ENCODE data around the gene SCGB1D2. TPM values are rescaled to one million over a fixed set of nuclear protein-coding genes. Genes with fewer than 3 reads are reported as not detected.
"Not testable (repeated sequence)": the region's sequence is repeated elsewhere in the genome, so short reads cannot be mapped to it uniquely, and the experiment has no call there.

The SCGB1D2 gene, protein sequence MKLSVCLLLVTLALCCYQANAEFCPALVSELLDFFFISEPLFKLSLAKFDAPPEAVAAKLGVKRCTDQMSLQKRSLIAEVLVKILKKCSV
- total RNA-seq (not detected), polyA plus RNA-seq (not detected)
- long read RNA-seq, donor 1 = 0 reads
- long read RNA-seq, donor 2 = 0 reads
- long read RNA-seq, donor 3 = 0 reads
- long read RNA-seq, donor 4 = 0 reads
- long read RNA-seq, donor 5 = 0 reads

DNA sequence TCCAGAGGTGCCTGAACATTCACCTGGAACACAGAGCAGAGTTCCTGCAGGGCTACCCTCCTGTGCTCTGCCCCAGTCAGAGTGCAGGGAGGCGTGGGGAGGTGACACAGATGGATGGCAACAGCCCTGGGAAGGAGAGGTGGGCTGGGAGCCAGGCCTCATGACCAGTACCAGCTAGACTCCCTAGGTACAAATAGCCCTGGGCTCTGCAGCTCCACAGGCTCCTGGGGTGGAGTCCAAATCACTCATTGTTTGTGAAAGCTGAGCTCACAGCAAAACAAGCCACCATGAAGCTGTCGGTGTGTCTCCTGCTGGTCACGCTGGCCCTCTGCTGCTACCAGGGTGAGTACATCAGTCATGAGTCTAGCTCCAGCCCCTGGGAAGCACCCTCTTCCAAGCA lies at the start of gene SCGB1D2:
SCGB1D2 (plus strand) TSS at position 219 of the 400 bp plus-strand sequence; CDS start at position 288, 69 bp downstream.
- DNase-seq (no peak), ATAC-seq (ENCODE audit: insufficient read depth, low FRiP score) (no peak)
- no peak for TF ChIP-seq CTCF (IDR thresholded peaks at IDR 0.05; ENCODE audit: control extremely low read depth, extremely low read depth)
- Histone ChIP-seq H3K27ac (ENCODE audit: low read depth in 1 of 2, low read length in 1 of 2) (no peak within 1 kb of the TSS), H3K9me3 (ENCODE audit: control insufficient read depth in 4 of 4, insufficient read depth in 3 of 4, low read length in 3 of 4) (peaks cover 0 to 5% (median 0%) of the 10 kb centered on the region in 4 donors), H3K4me3 (no peak within 1 kb of the TSS), H3K4me1 (ENCODE audit: control insufficient read depth in 5 of 5, insufficient read depth in 5 of 5, low read length in 5 of 5) (no peaks in the 10 kb centered on the region), H3K27me3 (ENCODE audit: control insufficient read depth in 3 of 3, insufficient read depth in 3 of 3, low read length in 2 of 3) (peaks cover 0 to 9% (median 0%) of the 10 kb centered on the region in 3 donors), H3K9ac (ENCODE audit: insufficient read depth in 1 of 2, low read length in 2 of 2) (no peak within 1 kb of the TSS), H3K36me3 (ENCODE audit: control insufficient read depth in 4 of 4, insufficient read depth in 4 of 4, low read length in 4 of 4) (no peaks in the 10 kb centered on the region)
- 22 to 24% methylated on average over 3 of the region's 3 CpGs for WGBS, 2 donors

- DNase-seq (peak in 2 of 3 donors; percentile 13 to 23), ATAC-seq (ENCODE audit: insufficient read depth, low FRiP score) (no peak)
- H3K36me3 ChIP-seq (ENCODE audit: control insufficient read depth in 4 of 4, insufficient read depth in 4 of 4, low read length in 4 of 4) = no peaks in the 10 kb centered on the region
- no peak for TF ChIP-seq CTCF (IDR thresholded peaks at IDR 0.05; ENCODE audit: control extremely low read depth, extremely low read depth)
- WGBS, 2 donors = 67 to 73% methylated on average over 4 of the region's 4 CpGs
- H3K4me3 ChIP-seq = no peak overlapping the region
- H3K4me1 ChIP-seq (ENCODE audit: control insufficient read depth in 5 of 5, insufficient read depth in 5 of 5, low read length in 5 of 5) = no peaks in the 10 kb centered on the region
- peaks cover 0 to 19% (median 0%) of the 10 kb centered on the region in 3 donors for H3K27me3 ChIP-seq (ENCODE audit: control insufficient read depth in 3 of 3, insufficient read depth in 3 of 3, low read length in 2 of 3)
- H3K27ac ChIP-seq (ENCODE audit: low read depth in 1 of 2, low read length in 1 of 2) = no peak overlapping the region
- no peak overlapping the region for H3K9ac ChIP-seq (ENCODE audit: insufficient read depth in 1 of 2, low read length in 2 of 2)
- peaks cover 0 to 5% (median 0%) of the 10 kb centered on the region in 4 donors for H3K9me3 ChIP-seq (ENCODE audit: control insufficient read depth in 4 of 4, insufficient read depth in 3 of 4, low read length in 3 of 4)
These were observed 48.1 kb upstream of the SCGB1D2 start for GRCh38 chr11:62193952-62194351.

DNA sequence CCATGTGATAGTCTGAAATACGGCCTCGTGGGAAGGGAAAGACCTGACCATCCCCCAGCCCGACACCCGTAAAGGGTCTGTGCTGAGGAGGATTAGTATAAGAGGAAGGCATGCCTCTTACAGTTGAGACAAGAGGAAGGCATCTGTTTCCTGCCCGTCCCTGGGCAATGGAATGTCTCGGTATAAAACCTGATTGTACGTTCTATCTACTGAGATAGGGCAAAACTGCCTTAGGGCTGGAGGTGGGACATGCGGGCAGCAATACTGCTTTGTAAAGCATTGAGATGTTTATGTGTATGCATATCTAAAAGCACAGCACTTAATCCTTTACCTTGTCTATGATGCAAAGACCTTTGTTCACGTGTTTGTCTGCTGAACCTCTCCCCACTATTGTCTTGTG lies 47.0 kb upstream of the SCGB1D2 start:
- WGBS, 2 donors = 10 to 15% methylated on average over 4 to 5 of the region's 9 CpGs
- not testable (repeated sequence) for ATAC-seq (ENCODE audit: insufficient read depth, low FRiP score); H3K36me3 ChIP-seq (ENCODE audit: control insufficient read depth in 4 of 4, insufficient read depth in 4 of 4, low read length in 4 of 4)

DNA sequence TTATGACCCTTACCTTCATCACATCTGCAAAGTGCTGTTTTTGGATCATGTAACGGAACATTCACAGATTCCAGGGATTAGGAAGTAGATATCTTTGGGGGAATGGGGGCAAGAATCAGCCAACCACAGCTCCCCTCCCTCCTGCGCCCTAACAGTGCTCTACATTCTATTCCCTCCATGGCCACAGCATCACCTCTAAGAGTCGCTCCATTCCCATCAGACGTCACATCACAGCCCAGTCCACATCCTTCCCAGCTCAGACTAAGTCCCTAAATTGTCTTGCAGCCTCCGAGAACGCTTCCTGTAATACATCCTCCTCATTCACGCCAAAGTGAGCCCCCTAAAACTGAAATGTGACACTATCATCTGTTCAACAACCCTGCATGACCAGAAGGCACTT lies 46.1 kb upstream of the SCGB1D2 start:
- ATAC-seq (ENCODE audit: insufficient read depth, low FRiP score) (no peak), DNase-seq (no peak)
- H3K27ac ChIP-seq (ENCODE audit: low read depth in 1 of 2, low read length in 1 of 2) = no peak overlapping the region
- WGBS, 2 donors = 52 to 64% methylated on average over 7 of the region's 7 CpGs
- TF ChIP-seq CTCF (IDR thresholded peaks at IDR 0.05; ENCODE audit: control extremely low read depth, extremely low read depth) = no peak
- no peak overlapping the region for H3K4me3 ChIP-seq
- no peaks in the 10 kb centered on the region for H3K36me3 ChIP-seq (ENCODE audit: control insufficient read depth in 4 of 4, insufficient read depth in 4 of 4, low read length in 4 of 4)
- peaks cover 0 to 8% (median 0%) of the 10 kb centered on the region in 3 donors for H3K27me3 ChIP-seq (ENCODE audit: control insufficient read depth in 3 of 3, insufficient read depth in 3 of 3, low read length in 2 of 3)
- H3K9ac ChIP-seq (ENCODE audit: insufficient read depth in 1 of 2, low read length in 2 of 2) = no peak overlapping the region
- no peaks in the 10 kb centered on the region for H3K4me1 ChIP-seq (ENCODE audit: control insufficient read depth in 5 of 5, insufficient read depth in 5 of 5, low read length in 5 of 5)
- H3K9me3 ChIP-seq (ENCODE audit: control insufficient read depth in 4 of 4, insufficient read depth in 3 of 4, low read length in 3 of 4) = peaks cover 0 to 5% (median 0%) of the 10 kb centered on the region in 4 donors

More for the DNA sequence above, 47.0 kb upstream of the SCGB1D2 start:
- H3K4me1 ChIP-seq (ENCODE audit: control insufficient read depth in 5 of 5, insufficient read depth in 5 of 5, low read length in 5 of 5); H3K27ac ChIP-seq (ENCODE audit: low read depth in 1 of 2, low read length in 1 of 2); H3K9me3 ChIP-seq (ENCODE audit: control insufficient read depth in 4 of 4, insufficient read depth in 3 of 4, low read length in 3 of 4); DNase-seq; H3K9ac ChIP-seq (ENCODE audit: insufficient read depth in 1 of 2, low read length in 2 of 2); H3K4me3 ChIP-seq: not testable (repeated sequence)
- H3K27me3 ChIP-seq (ENCODE audit: control insufficient read depth in 3 of 3, insufficient read depth in 3 of 3, low read length in 2 of 3) = peaks cover 0 to 14% (median 0%) of the 10 kb centered on the region in 3 donors

- H3K36me3 ChIP-seq (ENCODE audit: control insufficient read depth in 4 of 4, insufficient read depth in 4 of 4, low read length in 4 of 4); H3K27ac ChIP-seq (ENCODE audit: low read depth in 1 of 2, low read length in 1 of 2); H3K9me3 ChIP-seq (ENCODE audit: control insufficient read depth in 4 of 4, insufficient read depth in 3 of 4, low read length in 3 of 4); DNase-seq; H3K27me3 ChIP-seq (ENCODE audit: control insufficient read depth in 3 of 3, insufficient read depth in 3 of 3, low read length in 2 of 3); H3K4me1 ChIP-seq (ENCODE audit: control insufficient read depth in 5 of 5, insufficient read depth in 5 of 5, low read length in 5 of 5); ATAC-seq (ENCODE audit: insufficient read depth, low FRiP score); H3K4me3 ChIP-seq; H3K9ac ChIP-seq (ENCODE audit: insufficient read depth in 1 of 2, low read length in 2 of 2): not testable (repeated sequence)
- WGBS, 2 donors = 71 to 96% methylated on average over 2 of the region's 2 CpGs
These were observed 44.6 kb upstream of the SCGB1D2 start for GRCh38 chr11:62197400-62197799.

Data from lung (tissue), 16 donors.